Measurements from ENCODE around the gene BIRC5. TPM values are rescaled to one million over a fixed set of nuclear protein-coding genes. Genes with fewer than 3 reads are reported as not detected.

The BIRC5 gene
- total RNA-seq, 4 donors from 2014 or later, result 0.44 to 3.3 TPM; not detected in 2

DNA sequence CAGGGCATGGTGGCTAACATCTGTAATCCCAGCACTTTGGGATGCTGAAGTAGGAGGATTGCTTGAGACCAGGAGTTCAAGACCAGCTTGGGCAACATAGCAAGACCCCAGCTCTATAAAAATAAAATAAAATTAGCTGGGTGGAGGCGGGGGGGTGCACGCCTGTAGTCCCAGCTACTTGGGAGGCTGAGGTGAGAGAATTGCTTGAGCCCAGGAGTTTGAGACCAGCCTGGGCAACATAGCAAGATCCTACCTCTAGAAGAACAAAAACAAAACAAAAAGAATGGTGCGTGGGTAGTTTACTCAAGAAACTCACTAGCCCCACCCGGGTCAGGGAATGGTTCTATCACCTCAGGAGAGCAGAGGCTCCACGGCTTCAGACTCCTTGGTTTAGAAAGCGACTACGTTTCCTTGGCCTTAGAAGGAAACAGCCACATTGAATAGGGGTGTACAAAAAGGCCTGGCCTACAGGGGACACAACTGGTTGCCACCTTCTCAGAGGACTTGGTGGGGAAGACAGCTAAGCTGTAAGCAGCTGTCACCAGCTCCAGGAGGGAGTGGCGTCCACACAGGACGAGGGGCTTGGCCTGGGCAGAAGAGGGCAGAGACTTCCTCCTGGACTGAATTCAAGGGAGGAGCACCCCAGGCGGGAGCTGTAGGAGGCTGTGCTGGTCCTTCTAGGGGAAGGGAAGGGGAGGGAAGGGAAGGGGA lies 27.9 kb upstream of the BIRC5 start:
- in situ Hi-C loops (cut with MboI; ENCODE audit: low sequenced_read_pairs in 4 of 4) (loop anchor here in 1 of 4 donors (10.0 kb wide), 1 partner anchor 71 kb away; no protein-coding TSS in a partner anchor), intact Hi-C loops (cut with DNase I; ENCODE audit: low total_unique reads) (no loop called here)
- ATAC-seq (no peak), DNase-seq (no peak)
- Histone ChIP-seq H3K9me3 (no peaks in the 10 kb centered on the region), H3K36me3 (no peaks in the 10 kb centered on the region), H3K4me1 (peaks cover 15 to 17% of the 10 kb centered on the region in 2 donors), H3K27me3 (no peaks in the 10 kb centered on the region), H3K27ac (peak overlapping the region in 1 of 4 donors; percentile 55), H3K4me3 (peak overlapping the region in 3 of 4 donors; percentile 51 to 71 (median 55))
- TF ChIP-seq, protein P1, sequence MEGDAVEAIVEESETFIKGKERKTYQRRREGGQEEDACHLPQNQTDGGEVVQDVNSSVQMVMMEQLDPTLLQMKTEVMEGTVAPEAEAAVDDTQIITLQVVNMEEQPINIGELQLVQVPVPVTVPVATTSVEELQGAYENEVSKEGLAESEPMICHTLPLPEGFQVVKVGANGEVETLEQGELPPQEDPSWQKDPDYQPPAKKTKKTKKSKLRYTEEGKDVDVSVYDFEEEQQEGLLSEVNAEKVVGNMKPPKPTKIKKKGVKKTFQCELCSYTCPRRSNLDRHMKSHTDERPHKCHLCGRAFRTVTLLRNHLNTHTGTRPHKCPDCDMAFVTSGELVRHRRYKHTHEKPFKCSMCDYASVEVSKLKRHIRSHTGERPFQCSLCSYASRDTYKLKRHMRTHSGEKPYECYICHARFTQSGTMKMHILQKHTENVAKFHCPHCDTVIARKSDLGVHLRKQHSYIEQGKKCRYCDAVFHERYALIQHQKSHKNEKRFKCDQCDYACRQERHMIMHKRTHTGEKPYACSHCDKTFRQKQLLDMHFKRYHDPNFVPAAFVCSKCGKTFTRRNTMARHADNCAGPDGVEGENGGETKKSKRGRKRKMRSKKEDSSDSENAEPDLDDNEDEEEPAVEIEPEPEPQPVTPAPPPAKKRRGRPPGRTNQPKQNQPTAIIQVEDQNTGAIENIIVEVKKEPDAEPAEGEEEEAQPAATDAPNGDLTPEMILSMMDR (IDR thresholded peaks at IDR 0.05 in 4 of 5, conservative IDR thresholded peaks at IDR 0.05 in 1 of 5), result no peak
- no peak for TF ChIP-seq POLR2A (IDR thresholded peaks at IDR 0.05)

DNA sequence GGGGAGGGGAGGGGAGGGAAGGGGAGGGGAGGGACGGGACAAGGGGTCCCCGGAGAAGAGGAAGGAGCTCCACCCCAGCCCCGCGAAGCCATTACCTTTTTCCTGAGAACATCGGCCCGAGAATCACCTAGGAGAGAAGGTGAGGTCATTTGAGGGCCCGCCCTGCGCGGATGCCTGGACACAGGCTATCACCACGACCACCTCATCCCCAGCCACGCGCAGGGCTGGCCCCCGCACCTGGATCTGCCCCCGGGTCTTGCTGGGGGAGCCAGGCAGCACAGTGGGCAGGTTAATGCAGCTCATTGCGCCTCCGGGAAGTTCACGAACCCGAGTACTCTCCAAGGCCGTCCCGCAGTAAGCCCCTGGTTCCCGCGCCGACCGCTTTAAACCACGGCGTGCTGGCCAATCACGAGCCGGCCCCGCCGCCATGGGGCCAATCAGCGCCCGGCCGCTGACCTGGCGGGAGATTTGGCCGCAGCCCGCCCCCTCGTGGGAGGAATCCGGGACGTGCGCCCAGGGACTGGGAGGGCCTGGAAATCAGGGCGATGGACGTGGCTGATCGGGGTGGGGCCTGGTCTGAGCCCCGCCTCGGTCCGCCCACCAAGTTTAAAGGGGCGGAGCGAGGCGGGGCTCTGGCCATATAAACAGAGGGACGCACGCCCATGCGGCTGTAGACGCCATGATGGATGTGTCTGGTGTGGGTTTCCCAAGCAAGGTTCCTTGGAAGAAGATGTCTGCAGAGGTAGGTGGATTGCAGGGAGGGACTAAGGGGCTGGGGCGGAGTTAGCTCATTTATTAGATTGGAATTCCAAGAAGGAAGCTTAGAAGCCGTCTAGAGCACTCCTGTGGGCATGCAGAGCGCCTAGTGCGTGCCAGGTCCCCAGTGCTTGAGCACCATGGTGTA lies 27.1 kb upstream of the BIRC5 start, which contains the start of the genes AFMID and TK1:
Gene AFMID, plus strand, starts transcription at position 671 of the 904 bp plus-strand sequence. Its CDS starts 9 bp downstream, at position 680.
Gene TK1, minus strand, starts transcription at position 361 of the 904 bp plus-strand sequence. Its CDS starts 58 bp downstream, at position 303.
- H3K27ac ChIP-seq, result peak within 1 kb of the TSS; percentile 51 to 75 (median 64)
- H3K4me3 ChIP-seq, result peak within 1 kb of the TSS; percentile 51 to 71 (median 58)

DNA sequence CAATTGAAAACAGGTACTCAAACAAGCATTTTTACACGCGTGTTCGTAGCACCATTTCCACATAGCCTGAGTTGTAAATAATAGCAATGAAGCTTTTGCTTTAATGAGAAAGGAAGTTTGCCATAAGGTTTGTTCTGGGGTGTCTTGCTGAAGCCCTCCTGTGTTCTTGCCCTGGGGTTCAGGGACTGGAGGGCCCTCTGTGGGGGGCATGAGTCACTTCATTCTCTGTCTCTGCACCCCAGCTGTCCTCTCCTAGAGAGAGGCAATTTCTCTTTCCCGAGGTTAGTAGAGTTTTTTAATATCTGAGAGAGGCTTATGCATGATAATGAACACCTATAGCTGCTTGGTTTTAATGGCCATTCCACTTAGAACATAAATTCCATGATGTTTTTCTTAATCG lies 17.3 kb upstream of the BIRC5 start:
- ATAC-seq, result no peak
- no peaks in the 10 kb centered on the region for H3K9me3 ChIP-seq
- no peaks in the 10 kb centered on the region for H3K4me1 ChIP-seq
- intact Hi-C loops (cut with DNase I; ENCODE audit: low total_unique reads), result no loop called here
- in situ Hi-C loops (cut with MboI; ENCODE audit: low sequenced_read_pairs in 4 of 4), result no loop called here
- DNase-seq, result no peak
- H3K36me3 ChIP-seq, result peaks cover 0 to 15% of the 10 kb centered on the region in 2 donors
- no peak overlapping the region for H3K27ac ChIP-seq
- no peak overlapping the region for H3K4me3 ChIP-seq
- no peak for TF ChIP-seq POLR2A (IDR thresholded peaks at IDR 0.05)
- TF ChIP-seq, protein P1 (IDR thresholded peaks at IDR 0.05 in 4 of 5, conservative IDR thresholded peaks at IDR 0.05 in 1 of 5), result no peak
- H3K27me3 ChIP-seq, result no peaks in the 10 kb centered on the region

More for the DNA sequence above, 27.1 kb upstream of the BIRC5 start, which contains the start of the genes AFMID and TK1:
- no peaks in the 10 kb centered on the region for H3K27me3 ChIP-seq
- H3K9me3 ChIP-seq, result no peaks in the 10 kb centered on the region
- peak; percentile 94 to 97 for ATAC-seq
- in situ Hi-C loops (cut with MboI; ENCODE audit: low sequenced_read_pairs in 4 of 4) (loop anchor here in 1 of 4 donors (10.0 kb wide), 1 partner anchor 72 kb away; no protein-coding TSS in a partner anchor), intact Hi-C loops (cut with DNase I; ENCODE audit: low total_unique reads) (loop anchor here (1.0 kb wide), 2 partner anchors 13 to 19 kb away; partner anchors contain the start of gene SYNGR2)
- peak; percentile 33 to 81 for TF ChIP-seq POLR2A (IDR thresholded peaks at IDR 0.05)
- TF ChIP-seq, protein P1 (IDR thresholded peaks at IDR 0.05 in 4 of 5, conservative IDR thresholded peaks at IDR 0.05 in 1 of 5), result peak; percentile 85 to 94 (median 91)
- H3K36me3 ChIP-seq, result peaks cover 0 to 4% of the 10 kb centered on the region in 2 donors
- H3K4me1 ChIP-seq, result peaks cover 15 to 17% of the 10 kb centered on the region in 2 donors
- peak; percentile 93 to 96 for DNase-seq

DNA sequence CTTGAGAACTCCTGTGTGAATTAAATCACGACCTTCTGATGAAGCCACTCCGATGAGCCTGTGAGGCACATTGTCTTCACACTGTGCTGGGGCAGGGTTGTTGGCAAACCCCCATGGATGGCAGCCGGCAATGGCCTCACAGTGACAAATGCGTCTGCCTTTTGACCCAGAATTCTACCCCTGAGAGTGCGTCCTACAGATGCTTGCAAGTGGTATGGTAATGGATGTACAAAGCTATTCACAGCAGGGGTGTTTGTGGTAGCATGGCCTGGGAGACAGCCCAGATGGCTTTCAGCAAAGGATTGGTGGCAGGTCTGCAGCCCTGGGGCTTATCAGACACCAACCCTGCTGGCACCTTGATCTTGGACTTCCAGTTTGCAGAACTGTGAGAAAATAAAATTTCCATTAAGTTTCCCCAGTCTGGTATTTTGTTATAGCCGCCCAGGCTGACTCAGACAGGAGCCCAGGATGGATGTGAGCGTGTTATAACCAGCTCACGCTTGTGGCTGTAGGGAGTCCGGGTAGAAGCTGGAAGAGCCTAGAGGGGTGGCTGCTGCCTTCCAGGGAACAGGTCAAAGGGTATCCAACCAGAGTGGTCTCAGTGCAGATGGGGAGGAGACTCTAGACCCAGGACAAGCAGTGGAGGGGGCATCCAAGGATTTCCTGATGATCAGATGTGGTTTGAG lies 16.8 kb upstream of the BIRC5 start:
- Histone ChIP-seq H3K4me3 (no peak overlapping the region), H3K27ac (no peak overlapping the region), H3K36me3 (peaks cover 0 to 12% of the 10 kb centered on the region in 2 donors), H3K27me3 (no peaks in the 10 kb centered on the region), H3K4me1 (no peaks in the 10 kb centered on the region), H3K9me3 (no peaks in the 10 kb centered on the region)
- ATAC-seq, result no peak
- intact Hi-C loops (cut with DNase I; ENCODE audit: low total_unique reads) (no loop called here), in situ Hi-C loops (cut with MboI; ENCODE audit: low sequenced_read_pairs in 4 of 4) (no loop called here)
- no peak for DNase-seq
- TF ChIP-seq POLR2A (IDR thresholded peaks at IDR 0.05), result no peak
- TF ChIP-seq, protein P1 (IDR thresholded peaks at IDR 0.05 in 4 of 5, conservative IDR thresholded peaks at IDR 0.05 in 1 of 5), result no peak

All from gastrocnemius medialis (tissue), 4 donors.